ENCODE measurements around the gene PRCD.
"Not testable (repeated sequence)": the region's sequence is repeated elsewhere in the genome, so short reads cannot be mapped to it uniquely, and the experiment has no call there.

PRCD gene

GRCh38 chr17:76532072-76532651 is 7.7 kb upstream of the PRCD start:
- ATAC-seq (ENCODE audit: insufficient read depth, low read depth): no peak
- H3K4me2 ChIP-seq (ENCODE audit: insufficient read depth, low read length): no peak overlapping the region
- TF ChIP-seq EZH2 (IDR thresholded peaks at IDR 0.05; ENCODE audit: borderline replicate concordance, low read depth, low read length, severe bottlenecking): no peak
- TF ChIP-seq CTCF (IDR thresholded peaks at IDR 0.05; ENCODE audit: borderline replicate concordance, extremely low read depth, low read length, poor library complexity, severe bottlenecking): no peak
- no peaks in the 10 kb centered on the region for H3K79me2 ChIP-seq (ENCODE audit: insufficient read depth, low read length)
- H3K4me3 ChIP-seq (ENCODE audit: low read depth in 1 of 2, low read length in 2 of 2): no peak overlapping the region
- H3K4me1 ChIP-seq (ENCODE audit: insufficient read depth, low read length): no peaks in the 10 kb centered on the region
- H3K9ac ChIP-seq (ENCODE audit: low read depth, low read length): no peak overlapping the region
- no peak for DNase-seq
- H2AFZ ChIP-seq (ENCODE audit: low read depth, low read length): no peak overlapping the region
- no peaks in the 10 kb centered on the region for H3K9me3 ChIP-seq (ENCODE audit: insufficient read depth, low read length, severe bottlenecking)
- no peaks in the 10 kb centered on the region; the same call in 1 of the 2 replicates for H4K20me1 ChIP-seq (ENCODE audit: insufficient read depth, low read length)
- no peaks in the 10 kb centered on the region for H3K27me3 ChIP-seq (ENCODE audit: insufficient read depth, low read length, poor library complexity)
- no peak overlapping the region for H3K27ac ChIP-seq (ENCODE audit: low read length)
- no peaks in the 10 kb centered on the region for H3K36me3 ChIP-seq (ENCODE audit: insufficient read depth, low read length)

DNA sequence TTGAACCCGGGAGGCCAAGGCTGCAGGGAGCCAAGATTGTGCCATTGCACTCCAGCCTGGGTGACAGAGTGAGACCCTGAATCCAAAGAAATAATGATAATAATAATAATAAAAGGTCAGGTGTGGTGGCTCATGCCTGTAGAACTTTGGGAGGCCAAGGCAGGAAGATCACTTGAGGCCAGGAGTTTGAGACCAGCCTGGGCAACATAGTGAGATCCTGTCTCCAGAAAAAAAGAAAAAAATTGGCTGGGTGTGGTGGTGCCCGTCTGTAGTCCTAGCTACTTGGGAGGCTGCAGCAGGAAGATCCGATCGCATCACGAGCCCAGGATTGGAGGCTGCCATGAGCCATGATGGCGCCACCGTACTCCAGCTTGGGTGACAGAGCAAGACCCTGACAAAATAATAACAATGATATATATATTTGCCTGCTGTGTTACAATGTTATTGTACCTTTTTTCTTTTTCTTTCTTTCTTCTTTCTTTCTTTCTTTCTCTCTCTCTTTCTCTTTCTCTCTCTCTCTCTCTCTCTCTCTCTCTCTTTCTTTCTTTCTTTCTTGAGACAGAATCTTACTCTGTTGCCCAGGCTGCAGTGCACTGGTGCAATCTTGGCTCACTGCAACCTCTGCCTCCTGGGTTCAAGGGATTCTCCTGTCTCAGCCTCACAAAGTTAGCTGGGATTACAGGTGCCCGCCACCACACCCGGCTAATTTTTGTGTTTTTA is 6.0 kb upstream of the PRCD start:
- H3K4me2 ChIP-seq (ENCODE audit: insufficient read depth, low read length); DNase-seq; H2AFZ ChIP-seq (ENCODE audit: low read depth, low read length); H3K79me2 ChIP-seq (ENCODE audit: insufficient read depth, low read length); H3K27me3 ChIP-seq (ENCODE audit: insufficient read depth, low read length, poor library complexity); H3K27ac ChIP-seq (ENCODE audit: low read length); H3K9me3 ChIP-seq (ENCODE audit: insufficient read depth, low read length, severe bottlenecking); H4K20me1 ChIP-seq (ENCODE audit: insufficient read depth, low read length); H3K4me1 ChIP-seq (ENCODE audit: insufficient read depth, low read length); H3K9ac ChIP-seq (ENCODE audit: low read depth, low read length); H3K36me3 ChIP-seq (ENCODE audit: insufficient read depth, low read length); ATAC-seq (ENCODE audit: insufficient read depth, low read depth); H3K4me3 ChIP-seq (ENCODE audit: low read depth in 1 of 2, low read length in 2 of 2): not testable (repeated sequence)

DNA sequence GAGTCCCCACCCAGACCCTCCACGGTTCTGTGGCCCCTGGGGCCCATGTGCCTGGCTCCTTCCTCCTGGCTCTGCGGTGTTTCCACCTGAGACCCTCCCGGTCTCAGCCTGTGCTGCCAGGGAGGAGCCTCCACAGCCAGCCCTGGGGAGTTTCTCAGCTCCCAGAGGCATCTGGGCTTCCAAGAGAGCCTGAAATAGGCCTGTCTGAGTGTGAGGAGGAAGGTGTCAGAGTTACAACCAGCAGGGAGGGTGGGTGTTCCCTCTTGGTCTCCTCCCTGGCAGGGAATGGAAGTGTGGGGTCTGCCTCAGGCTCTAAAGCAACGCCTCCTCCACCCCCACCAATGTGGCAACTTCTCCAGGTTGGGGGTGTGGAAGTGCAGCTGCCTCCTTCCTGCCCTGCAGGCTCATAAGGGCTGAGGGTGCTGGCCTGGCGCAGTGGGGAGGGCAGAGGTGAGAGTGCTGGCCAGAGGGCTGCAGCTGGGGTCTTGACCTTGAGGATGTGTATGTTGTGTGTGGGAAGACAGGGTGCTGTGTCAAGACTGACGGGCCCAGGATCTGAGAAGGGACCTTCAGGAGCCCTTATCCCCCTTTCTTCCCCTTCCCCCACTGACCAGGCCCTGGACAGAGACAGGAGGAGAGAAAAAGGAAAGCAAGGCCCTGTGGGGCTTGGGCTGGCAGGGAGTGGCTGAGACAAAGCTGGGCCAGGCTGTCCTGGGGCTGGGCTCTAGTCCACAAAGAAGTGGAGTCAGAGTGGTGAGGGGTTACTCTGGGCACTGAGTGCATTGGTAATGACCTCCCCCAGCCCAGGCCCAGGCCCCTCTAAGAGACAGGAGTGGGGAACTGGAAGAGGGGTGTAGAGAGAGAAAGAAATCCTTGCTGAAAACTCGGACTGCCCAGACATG is 4.8 kb upstream of the PRCD start:
- Histone ChIP-seq H3K4me1 (ENCODE audit: insufficient read depth, low read length) (no peaks in the 10 kb centered on the region), H4K20me1 (ENCODE audit: insufficient read depth, low read length) (no peaks in the 10 kb centered on the region; the same call in 1 of the 2 replicates), H3K27me3 (ENCODE audit: insufficient read depth, low read length, poor library complexity) (no peaks in the 10 kb centered on the region), H3K36me3 (ENCODE audit: insufficient read depth, low read length) (no peaks in the 10 kb centered on the region), H3K4me3 (ENCODE audit: low read depth in 1 of 2, low read length in 2 of 2) (no peak overlapping the region), H3K27ac (ENCODE audit: low read length) (no peak overlapping the region), H3K9ac (ENCODE audit: low read depth, low read length) (no peak overlapping the region), H3K9me3 (ENCODE audit: insufficient read depth, low read length, severe bottlenecking) (no peaks in the 10 kb centered on the region), H2AFZ (ENCODE audit: low read depth, low read length) (no peak overlapping the region), H3K79me2 (ENCODE audit: insufficient read depth, low read length) (no peaks in the 10 kb centered on the region), H3K4me2 (ENCODE audit: insufficient read depth, low read length) (no peak overlapping the region)
- no peak for ATAC-seq (ENCODE audit: insufficient read depth, low read depth)
- DNase-seq: no peak
- TF ChIP-seq CTCF (IDR thresholded peaks at IDR 0.05; ENCODE audit: borderline replicate concordance, extremely low read depth, low read length, poor library complexity, severe bottlenecking) (no peak), EZH2 (IDR thresholded peaks at IDR 0.05; ENCODE audit: borderline replicate concordance, low read depth, low read length, severe bottlenecking) (no peak)

Measured in DND-41 (cell line).